HG03460 (cell line): Measurements from ENCODE around the gene TRRAP.
"Not testable (repeated sequence)": the region's sequence is repeated elsewhere in the genome, so short reads cannot be mapped to it uniquely, and the experiment has no call there.

Experiments used
- ATAC-seq: cut with Tn5 transposase; IDR thresholded peaks from one replicate; pipeline ENCODE4 v1.9.1; 2021; ENCODE audit not compliant: unreplicated experiment

TRRAP gene

GRCh38 chr7:99028261-99028973 is 150.1 kb downstream of the TRRAP start:
- no peak for ATAC-seq

DNA sequence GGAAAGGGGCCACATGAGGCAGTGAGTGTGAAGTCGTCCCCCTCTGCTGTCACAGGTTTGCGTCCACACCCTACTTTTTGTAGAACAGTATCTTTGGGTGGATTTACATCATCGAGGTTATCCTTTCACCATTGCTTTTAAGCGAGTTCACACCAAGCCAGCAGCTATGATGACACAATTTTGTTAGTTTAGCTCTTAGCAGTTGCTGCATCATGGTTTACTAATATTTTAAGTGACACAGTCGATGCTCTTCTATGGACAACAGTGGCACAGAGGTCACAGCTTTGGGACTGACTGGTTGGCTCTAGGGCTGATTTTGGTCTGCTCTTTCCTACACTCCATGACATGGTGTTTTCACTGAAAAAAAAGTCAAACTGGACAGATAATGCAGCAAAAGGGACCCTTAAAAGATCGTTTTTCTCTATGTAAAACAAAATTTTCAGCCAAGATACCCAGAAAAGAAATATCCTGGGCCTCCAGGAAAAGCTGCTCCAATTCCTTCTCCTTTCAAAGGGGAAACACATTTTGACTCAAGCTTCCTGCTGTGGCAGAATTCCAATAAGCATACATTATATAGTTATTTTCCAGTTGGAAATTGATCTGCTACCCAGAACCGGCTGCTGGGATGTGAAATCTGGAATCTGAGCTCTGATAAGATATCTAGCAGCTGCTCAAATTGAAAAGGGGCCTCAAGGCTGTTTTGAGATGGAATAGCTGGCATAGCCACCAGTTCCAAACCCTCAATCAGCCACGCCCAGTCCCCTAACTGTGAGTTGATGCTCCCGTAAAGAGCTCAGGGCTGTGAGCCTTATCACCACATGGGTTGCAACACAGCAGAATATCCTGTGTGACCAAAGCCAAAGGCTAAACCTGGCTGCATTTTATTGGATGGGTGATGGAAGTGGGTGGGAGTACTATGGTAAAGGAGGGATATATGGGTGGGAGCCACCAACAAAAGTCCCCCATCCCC is 151.4 kb downstream of the TRRAP start:
- ATAC-seq = no peak

DNA sequence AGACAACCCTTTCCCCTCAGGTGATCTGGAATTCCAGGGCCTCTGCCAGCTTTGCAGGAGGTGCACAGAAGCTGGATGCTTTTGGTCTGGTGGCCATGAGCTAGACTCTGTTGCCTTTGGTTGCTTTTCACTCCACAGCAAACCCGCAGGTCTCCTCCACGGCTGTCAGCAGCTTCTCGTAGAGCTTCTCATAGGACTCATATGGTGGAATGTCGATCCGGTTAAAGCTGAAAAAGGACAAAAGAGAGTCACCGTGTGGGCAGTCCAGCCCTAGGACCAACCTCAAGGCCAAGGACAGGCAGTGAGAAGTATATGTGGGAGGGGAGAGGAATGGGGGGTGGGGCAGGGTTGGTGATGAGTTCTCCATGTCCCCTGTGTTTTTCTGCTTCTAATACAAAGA is 152.1 kb downstream of the TRRAP start:
- no peak for ATAC-seq

DNA sequence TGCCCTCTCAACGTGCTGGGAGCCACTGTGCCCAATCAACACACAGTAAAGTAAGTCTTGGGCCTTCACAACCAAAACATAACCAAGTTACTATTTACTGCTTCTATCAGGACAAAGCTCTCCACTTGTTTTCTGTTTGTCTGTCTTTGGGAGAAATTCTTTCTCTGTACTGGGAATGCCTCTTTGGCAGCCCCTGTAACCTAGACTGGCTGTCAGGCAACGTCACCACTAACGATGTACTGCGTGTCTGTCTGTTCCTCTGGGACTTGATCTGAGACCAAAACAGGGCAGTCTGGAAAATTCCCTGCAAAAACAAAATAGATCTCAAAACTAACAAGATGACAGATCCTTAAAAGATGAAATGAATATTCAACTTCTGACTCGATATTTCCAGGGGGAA is 152.6 kb downstream of the TRRAP start:
- no peak for ATAC-seq

DNA sequence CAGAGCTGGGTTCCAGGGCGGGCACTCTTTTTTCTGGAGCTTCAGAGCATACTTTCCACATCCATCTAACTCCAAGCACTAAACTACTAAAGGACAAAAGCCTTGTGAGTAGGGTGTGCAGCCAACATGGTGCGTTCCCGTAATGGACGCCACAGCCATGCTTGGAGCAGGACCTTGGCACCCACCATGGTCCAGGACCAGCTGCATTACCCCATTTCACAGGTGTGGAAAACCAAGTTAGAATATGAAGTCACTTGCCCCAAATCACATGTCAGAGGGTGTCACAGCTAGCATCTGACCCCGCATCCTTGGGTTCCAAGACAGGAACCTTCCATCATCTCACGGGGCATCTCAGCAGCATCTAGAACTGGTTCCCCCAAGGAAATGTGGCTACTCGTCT is 153.2 kb downstream of the TRRAP start:
- no peak for ATAC-seq

DNA sequence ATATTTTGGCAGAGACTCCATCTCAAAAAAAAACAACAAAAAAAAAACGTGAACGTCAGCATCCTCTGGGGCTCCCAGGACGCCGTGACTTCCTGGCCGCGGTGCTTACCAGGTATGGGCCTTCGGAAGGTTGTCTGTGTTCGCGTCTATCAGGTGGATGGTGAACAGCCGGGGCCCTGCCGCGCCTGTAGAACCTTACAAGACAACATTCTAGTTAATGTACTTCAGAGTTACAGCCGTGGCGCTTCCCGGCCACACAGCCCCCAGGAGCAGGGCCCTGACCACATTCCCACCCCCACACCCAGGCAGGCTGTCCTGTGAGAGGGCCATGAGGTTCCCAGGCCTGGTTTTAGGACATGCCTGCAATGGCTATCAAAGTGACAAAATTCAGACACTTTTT is 154.6 kb downstream of the TRRAP start:
- no peak for ATAC-seq

- ATAC-seq = no peak
These were observed 155.4 kb downstream of the TRRAP start for GRCh38 chr7:99033765-99034164.

- ATAC-seq = no peak
These were observed 156.8 kb downstream of the TRRAP start for GRCh38 chr7:99034932-99035722.

- ATAC-seq = no peak
These were observed 157.6 kb downstream of the TRRAP start for GRCh38 chr7:99035723-99036545.

- ATAC-seq = no peak
These were observed 158.3 kb downstream of the TRRAP start for GRCh38 chr7:99036546-99037111.

DNA sequence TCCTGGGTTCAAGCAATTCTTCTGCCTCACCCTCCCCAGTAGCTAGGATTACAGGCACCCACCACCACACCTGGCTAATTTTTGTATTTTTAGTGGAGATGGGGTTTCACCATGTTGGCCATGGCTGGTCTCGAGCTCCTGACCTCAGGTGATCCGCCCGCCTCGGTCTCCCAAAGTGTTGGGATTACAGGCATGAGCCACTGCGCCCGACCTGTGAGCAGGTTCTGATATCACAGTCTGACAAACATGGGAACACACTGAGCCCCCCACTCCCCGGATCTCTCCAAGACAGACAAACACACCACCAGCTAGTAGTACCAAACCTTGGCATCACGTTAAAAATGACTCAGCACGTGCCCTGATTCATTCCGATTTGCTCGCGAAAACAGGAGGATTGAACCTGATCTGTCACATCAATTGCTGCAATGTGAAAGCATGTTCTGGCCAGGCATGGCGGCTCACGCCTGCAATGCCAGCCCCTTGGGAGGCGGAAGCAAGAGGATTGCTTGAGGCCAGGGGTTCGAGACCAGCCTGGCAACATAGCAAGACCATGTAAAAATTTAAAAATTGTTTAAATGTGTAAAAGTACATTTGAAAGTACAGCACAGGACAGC is 159.1 kb downstream of the TRRAP start:
- no peak for ATAC-seq

- no peak for ATAC-seq
These were observed 159.9 kb downstream of the TRRAP start for GRCh38 chr7:99038086-99038855.

- no peak for ATAC-seq
These were observed 161.1 kb downstream of the TRRAP start for GRCh38 chr7:99039384-99039891.

DNA sequence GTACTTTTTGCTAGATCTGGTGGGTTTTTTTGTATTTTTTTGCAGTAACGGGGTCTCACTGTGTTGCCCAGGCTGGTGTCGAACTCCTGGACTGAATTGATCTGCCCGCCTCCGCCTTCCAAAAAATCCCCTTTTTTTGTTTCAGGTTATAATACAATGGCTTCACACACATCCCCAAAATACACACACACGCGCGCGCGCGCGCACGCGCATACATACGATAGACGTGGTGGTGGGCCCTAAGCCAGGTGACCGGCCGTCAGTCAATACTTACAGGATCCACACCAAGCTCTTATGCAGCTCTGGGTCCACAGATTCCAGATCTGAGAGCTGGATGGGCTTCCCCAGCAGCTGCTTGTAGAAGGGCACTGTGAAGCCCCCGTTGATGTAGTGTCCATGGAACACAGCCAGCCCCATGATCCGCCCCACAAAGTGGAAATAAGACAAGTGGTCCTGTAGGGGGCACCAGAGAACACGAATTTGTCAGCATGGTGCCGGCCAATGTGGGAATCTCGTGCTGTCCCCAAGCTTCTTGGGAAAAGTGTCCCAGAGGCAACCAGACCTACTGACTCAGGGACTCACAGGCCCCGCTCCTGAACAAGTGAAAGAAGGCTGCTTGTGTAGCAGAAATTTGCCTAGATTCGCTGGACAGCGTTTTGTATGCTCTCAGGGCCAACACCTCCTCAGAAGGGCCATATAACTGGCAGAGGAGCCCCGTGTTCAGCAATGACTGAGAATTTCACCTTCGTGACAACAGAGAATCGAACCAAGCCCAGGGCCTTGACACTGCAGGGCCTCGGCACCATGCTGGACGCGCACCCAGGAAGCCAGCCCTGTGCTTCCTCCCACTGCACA is 162.0 kb downstream of the TRRAP start:
- ATAC-seq = no peak

- ATAC-seq = no peak
These were observed 163.2 kb downstream of the TRRAP start for GRCh38 chr7:99041526-99041925.

DNA sequence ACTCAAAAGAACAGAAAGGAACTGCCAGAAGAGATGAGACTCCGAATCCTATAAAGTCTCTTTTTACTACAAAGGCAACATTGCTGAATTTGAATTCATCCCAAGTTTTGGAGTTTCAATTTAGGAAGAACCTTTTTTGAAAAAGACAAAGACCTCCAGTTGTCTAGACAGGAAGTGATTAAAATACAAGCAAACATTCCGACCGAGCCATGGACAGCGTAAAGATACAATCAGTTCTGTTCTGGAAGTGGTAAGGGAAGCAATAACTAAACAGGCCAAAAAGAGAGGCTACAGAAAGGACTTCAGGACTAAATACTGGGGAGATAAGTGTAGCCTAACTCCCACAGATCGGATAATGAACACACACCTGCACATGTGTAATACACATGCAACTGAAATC is 164.6 kb downstream of the TRRAP start:
- ATAC-seq = no peak

DNA sequence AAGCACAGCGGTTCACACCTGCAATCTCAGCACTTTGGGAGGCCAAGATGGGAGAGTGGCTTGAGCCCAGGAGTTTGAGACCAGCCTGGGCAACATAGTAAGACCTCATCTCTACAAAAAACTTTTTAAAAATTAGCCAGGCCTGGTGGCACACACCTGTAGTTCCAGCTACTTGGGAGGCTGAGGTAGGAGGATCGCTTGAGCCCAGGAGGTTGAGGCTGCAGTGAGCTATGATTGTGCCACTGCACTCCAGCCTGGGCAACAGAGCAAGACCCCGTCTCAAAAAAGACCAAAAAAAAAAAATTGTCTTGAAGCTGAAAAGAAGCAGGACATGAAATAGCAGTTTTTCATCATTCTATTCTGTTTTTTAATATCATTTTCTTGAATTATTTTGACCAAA is 166.5 kb downstream of the TRRAP start:
- ATAC-seq = not testable (repeated sequence)

GRCh38 chr7:99046262-99046661 is 167.9 kb downstream of the TRRAP start:
- ATAC-seq = not testable (repeated sequence)
